Testis (tissue), 2 donors: Measurements from ENCODE around the gene PLA2G1B.

Experiments
- CTCF ChIP-seq, 3 experiments: fragments of 450-650 bp in 2 of 3; fragments of 200-600 bp in 1 of 3; sonication (generic) in 1 of 3; IDR thresholded peaks; one replicate each; pipeline ENCODE4 v1.5.1; 2016 to 2019; ENCODE audit warnings: antibody characterized with exemption in 3 of 3, mild to moderate bottlenecking in 2 of 3, moderate library complexity in 1 of 3
- POLR2A ChIP-seq: fragments of 450-650 bp; IDR thresholded peaks from one replicate; pipeline ENCODE4 v1.6.1; 2017; ENCODE audit warnings: antibody characterized with exemption, mild to moderate bottlenecking, moderate library complexity

- TF ChIP-seq CTCF (IDR thresholded peaks at IDR 0.05) (no peak), POLR2A (no peak)
These were observed 6.0 kb downstream of the PLA2G1B start for GRCh38 chr12:120321382-120322202.
